Suprapubic skin (tissue), 4 donors: ENCODE measurements around the gene NFKBIB. TPM values are rescaled to one million over a fixed set of nuclear protein-coding genes. Genes with fewer than 3 reads are reported as not detected.
A peak's percentile ranks its signal among the peaks of the same experiment; 100 is the strongest.
"Not testable (repeated sequence)": the region's sequence is repeated elsewhere in the genome, so short reads cannot be mapped to it uniquely, and the experiment has no call there.

ENCODE experiments used
- DNase-seq, 2 donors: peaks; one replicate each; pipeline ENCODE4 v3.0.0-alpha.2; 2019; ENCODE audit warnings: low spot score in 2 of 2
- H3K27ac ChIP-seq: fragments of 200-600 bp; sonication (generic); one replicate; pipeline ENCODE4 v1.5.1; 2019
- H3K27me3 ChIP-seq: fragments of 200-600 bp; sonication (generic); one replicate; pipeline ENCODE4 v1.5.1; 2019
- H3K36me3 ChIP-seq: fragments of 200-600 bp; sonication (generic); one replicate; pipeline ENCODE4 v1.5.1; 2019
- H3K4me1 ChIP-seq: fragments of 200-600 bp; sonication (generic); one replicate; pipeline ENCODE4 v1.5.1; 2019
- H3K4me3 ChIP-seq: fragments of 200-600 bp; sonication (generic); one replicate; pipeline ENCODE4 v1.5.1; 2019; ENCODE audit warnings: mild to moderate bottlenecking
- H3K9me3 ChIP-seq: fragments of 200-600 bp; sonication (generic); one replicate; pipeline ENCODE4 v1.5.1; 2019
- EP300 ChIP-seq: sonication (generic); formaldehyde crosslinking; IDR thresholded peaks from one replicate; pipeline ENCODE4 v1.6.1; 2017; ENCODE audit warnings: antibody characterized with exemption
- POLR2A ChIP-seq, 2 donors: fragments of 450-650 bp; IDR thresholded peaks; one replicate each; pipeline ENCODE4 v1.6.1; 2017; ENCODE audit warnings: antibody characterized with exemption in 2 of 2, mild to moderate bottlenecking in 2 of 2, moderate library complexity in 2 of 2
- POLR2AphosphoS5 ChIP-seq, 3 donors: sonication (generic); formaldehyde crosslinking; IDR thresholded peaks; one replicate each; pipeline ENCODE4 v1.6.1; 2017; ENCODE audit warnings: antibody characterized with exemption in 3 of 3
- WGBS: methylation state at CpG from one replicate; pipeline ENCODE4 v1.1.5; 2018; 5-methylcytosine and 5-hydroxymethylcytosine counted together
- total RNA-seq, 4 donors: library from RNA; depleted of rRNA; stranded (reverse); fragments of >200 nt; gene quantifications; one replicate each; pipeline ENCODE4 v1.1.0, GENCODE V29; 2016
- TF ChIP-seq, protein P1 (sequence below), 2 donors: fragments of 200-600 bp in 1 of 2; fragments of 450-650 bp in 1 of 2; sonication (generic) in 1 of 2; IDR thresholded peaks; one replicate each; pipeline ENCODE4 v1.5.1; 2016 to 2019; ENCODE audit warnings: antibody characterized with exemption in 2 of 2, mild to moderate bottlenecking in 1 of 2, moderate library complexity in 1 of 2

The NFKBIB gene
- total RNA-seq, 4 donors from 2014 or later = 18.1 to 25.4 (median 21.1) TPM

DNA sequence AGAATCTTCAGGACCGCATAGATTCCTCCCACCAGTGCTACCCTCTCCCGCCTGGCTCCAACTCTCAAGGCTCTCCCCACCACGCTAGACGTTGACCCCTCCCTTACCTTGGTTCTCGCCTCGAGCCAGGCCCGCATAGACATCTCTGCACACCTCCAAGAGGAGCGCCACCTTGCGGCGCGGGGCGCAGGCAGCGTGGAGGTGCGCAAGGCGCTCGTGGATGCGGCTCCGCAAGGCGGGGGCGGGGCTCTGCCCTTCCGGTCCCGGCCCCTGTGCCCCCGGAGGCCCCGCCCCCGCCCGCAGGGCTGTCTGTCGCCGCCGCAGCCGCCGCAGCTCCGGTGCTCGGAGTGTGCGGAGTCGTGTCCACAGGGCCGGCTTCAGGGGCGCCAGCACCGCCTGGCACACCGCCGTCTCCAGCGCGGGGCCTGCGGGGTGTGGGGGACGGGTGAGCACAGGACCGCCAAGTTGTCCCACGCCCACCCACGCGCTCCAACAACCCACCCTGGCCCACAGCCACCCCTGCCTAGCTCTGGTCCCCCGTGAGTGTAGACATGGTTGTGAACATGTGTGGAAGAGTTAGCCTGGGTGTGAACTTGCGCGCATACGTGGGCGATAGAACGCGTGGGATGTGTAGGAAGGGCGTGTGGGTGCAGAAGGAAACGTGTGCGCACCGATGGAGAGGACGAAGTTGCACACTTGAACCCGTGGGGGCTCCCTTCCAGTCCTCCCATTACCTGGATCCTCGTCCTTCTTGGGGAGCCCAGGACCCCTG lies 29.7 kb upstream of the NFKBIB start:
- peak overlapping the region; percentile 53 for H3K4me3 ChIP-seq
- H3K9me3 ChIP-seq = no peaks in the 10 kb centered on the region
- no peak overlapping the region for H3K27ac ChIP-seq
- WGBS = 21% methylated on average over 35 of the region's 62 CpGs
- peaks cover 22% of the 10 kb centered on the region for H3K4me1 ChIP-seq
- H3K36me3 ChIP-seq = no peaks in the 10 kb centered on the region
- peak; percentile 92 to 93 for DNase-seq
- H3K27me3 ChIP-seq = no peaks in the 10 kb centered on the region
- TF ChIP-seq EP300 = no peak
- TF ChIP-seq POLR2AphosphoS5 (IDR thresholded peaks at IDR 0.05) = peak in 1 of 3 donors; percentile 40
- TF ChIP-seq, protein P1, sequence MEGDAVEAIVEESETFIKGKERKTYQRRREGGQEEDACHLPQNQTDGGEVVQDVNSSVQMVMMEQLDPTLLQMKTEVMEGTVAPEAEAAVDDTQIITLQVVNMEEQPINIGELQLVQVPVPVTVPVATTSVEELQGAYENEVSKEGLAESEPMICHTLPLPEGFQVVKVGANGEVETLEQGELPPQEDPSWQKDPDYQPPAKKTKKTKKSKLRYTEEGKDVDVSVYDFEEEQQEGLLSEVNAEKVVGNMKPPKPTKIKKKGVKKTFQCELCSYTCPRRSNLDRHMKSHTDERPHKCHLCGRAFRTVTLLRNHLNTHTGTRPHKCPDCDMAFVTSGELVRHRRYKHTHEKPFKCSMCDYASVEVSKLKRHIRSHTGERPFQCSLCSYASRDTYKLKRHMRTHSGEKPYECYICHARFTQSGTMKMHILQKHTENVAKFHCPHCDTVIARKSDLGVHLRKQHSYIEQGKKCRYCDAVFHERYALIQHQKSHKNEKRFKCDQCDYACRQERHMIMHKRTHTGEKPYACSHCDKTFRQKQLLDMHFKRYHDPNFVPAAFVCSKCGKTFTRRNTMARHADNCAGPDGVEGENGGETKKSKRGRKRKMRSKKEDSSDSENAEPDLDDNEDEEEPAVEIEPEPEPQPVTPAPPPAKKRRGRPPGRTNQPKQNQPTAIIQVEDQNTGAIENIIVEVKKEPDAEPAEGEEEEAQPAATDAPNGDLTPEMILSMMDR (IDR thresholded peaks at IDR 0.05) = peak; percentile 39 to 92

GRCh38 chr19:38870612-38871011 lies 29.2 kb upstream of the NFKBIB start:
- WGBS = 89% methylated on average over 19 of the region's 19 CpGs
- TF ChIP-seq POLR2AphosphoS5 (IDR thresholded peaks at IDR 0.05) (no peak), POLR2A (IDR thresholded peaks at IDR 0.05) (no peak), EP300 (no peak)
- TF ChIP-seq, protein P1 (IDR thresholded peaks at IDR 0.05) = no peak
- no peak overlapping the region for H3K27ac ChIP-seq
- no peaks in the 10 kb centered on the region for H3K36me3 ChIP-seq
- DNase-seq = no peak
- H3K4me1 ChIP-seq = peaks cover 16% of the 10 kb centered on the region
- no peaks in the 10 kb centered on the region for H3K9me3 ChIP-seq
- H3K4me3 ChIP-seq = no peak overlapping the region
- no peaks in the 10 kb centered on the region for H3K27me3 ChIP-seq

DNA sequence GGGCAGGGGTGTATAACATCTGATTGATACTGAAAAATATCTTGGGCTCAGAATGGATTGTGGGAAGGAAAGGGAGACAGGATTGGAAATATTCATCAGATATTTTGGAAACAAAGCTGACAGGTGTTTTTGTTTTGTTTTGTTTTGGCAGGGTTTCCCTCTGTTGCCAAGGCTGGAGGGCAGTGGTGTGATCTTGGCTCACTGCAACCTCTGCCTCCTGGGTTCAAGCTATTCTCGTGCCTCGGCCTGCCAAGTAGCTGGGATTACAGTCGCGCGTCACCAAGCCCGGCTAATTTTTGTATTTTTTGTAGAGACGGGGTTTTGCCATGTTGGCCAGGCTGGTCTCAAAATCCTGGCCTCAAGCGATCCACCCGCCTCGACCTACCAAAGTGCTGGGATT lies 26.4 kb upstream of the NFKBIB start:
- 66% methylated on average over 10 of the region's 10 CpGs for WGBS
- H3K4me3 ChIP-seq, H3K36me3 ChIP-seq, DNase-seq, H3K9me3 ChIP-seq, H3K27me3 ChIP-seq, H3K27ac ChIP-seq: not testable (repeated sequence)
- H3K4me1 ChIP-seq = peaks cover 20% of the 10 kb centered on the region

- Histone ChIP-seq H3K27me3 (no peaks in the 10 kb centered on the region), H3K4me3 (no peak overlapping the region), H3K9me3 (no peaks in the 10 kb centered on the region), H3K4me1 (peaks cover 3% of the 10 kb centered on the region), H3K27ac (no peak overlapping the region), H3K36me3 (peaks cover 21% of the 10 kb centered on the region)
- DNase-seq = no peak
- 72% methylated on average over 6 of the region's 6 CpGs for WGBS
- no peak for TF ChIP-seq EP300
- TF ChIP-seq POLR2AphosphoS5 (IDR thresholded peaks at IDR 0.05) = no peak
- TF ChIP-seq, protein P1 (IDR thresholded peaks at IDR 0.05) = no peak
- no peak for TF ChIP-seq POLR2A (IDR thresholded peaks at IDR 0.05)
These were observed 23.9 kb upstream of the NFKBIB start for GRCh38 chr19:38875656-38876395.

DNA sequence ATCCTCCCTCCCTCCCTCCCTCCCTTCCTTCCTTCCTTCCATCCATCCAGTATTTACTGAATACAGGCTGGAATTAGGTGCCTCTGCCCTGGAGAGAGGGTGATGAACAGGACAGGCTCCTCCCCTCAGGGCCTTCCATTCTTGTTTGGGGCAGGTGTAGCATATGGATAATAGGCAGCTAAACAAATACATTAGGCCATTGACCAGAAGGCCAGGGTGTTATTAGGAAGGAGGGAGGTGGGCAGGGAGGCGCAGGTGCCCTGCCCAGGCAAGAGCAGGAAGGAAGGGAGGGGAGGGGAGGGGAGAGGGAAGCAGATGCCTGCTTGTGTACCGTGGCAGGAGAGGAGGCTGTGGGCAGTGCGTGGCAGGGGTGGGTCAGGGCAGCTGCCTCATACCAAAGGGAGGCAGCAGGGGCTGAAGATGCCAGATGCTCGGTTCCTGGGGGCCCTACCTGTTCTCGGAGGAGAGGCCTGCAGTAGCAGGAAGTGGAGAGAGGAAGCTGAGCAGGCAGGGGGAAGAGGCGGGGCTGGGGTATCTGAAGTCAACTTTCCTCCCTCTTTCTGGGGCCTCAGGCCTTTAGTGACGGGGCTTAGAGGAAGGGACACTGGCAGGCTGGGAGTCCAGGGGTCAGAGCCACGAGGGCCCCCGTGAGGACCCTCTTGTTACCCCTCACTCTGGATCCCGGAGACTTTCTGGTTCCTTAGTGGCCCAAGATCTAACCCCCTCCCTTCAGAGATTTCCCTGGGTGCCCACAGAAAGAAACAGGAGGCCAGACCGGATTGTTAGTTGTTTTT lies 21.8 kb upstream of the NFKBIB start, which contains the start of gene RINL:
Gene RINL, minus strand, starts transcription at position 495 of the 794 bp plus-strand sequence. CDS start 1,533 bp downstream, outside the sequence.
- no peak for DNase-seq
- Histone ChIP-seq H3K36me3 (peaks cover 43% of the 10 kb centered on the region), H3K4me1 (peaks cover 3% of the 10 kb centered on the region), H3K9me3 (no peaks in the 10 kb centered on the region), H3K27me3 (no peaks in the 10 kb centered on the region), H3K27ac (peak within 1 kb of the TSS; percentile 28), H3K4me3 (no peak within 1 kb of the TSS)
- TF ChIP-seq EP300 (no peak), POLR2AphosphoS5 (IDR thresholded peaks at IDR 0.05) (no peak), POLR2A (IDR thresholded peaks at IDR 0.05) (no peak)
- TF ChIP-seq, protein P1 (IDR thresholded peaks at IDR 0.05) = no peak
- WGBS = 37% methylated on average over 11 of the region's 11 CpGs
